ENCODE results near the gene TFDP2. TPM values are rescaled to one million over a fixed set of nuclear protein-coding genes. Genes with fewer than 3 reads are reported as not detected.

Gene TFDP2
- total and polyA plus RNA-seq, 2 of the 8 experiments (the other 6 are each of a cell fraction or from before 2014, with no cell fraction given) = 41.1 to 119 TPM

DNA sequence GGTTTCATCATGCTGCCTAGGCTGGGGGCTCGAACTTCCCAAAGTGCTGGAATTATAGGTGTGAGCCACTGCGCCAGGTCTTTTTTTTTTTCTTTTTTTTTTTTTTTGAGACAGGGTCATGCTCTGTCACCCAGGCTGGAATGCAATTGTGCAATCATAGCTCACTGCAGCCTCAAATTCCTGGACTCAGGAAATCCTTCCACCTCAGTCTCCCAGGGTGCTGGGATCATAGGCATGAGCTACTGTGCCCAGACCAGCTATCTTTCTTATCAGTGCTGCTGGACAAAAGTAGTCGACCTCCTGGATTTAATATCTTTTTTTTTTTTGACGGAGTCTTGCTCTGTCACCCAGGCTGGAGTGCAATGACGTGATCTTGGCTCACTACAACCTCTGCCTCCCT lies 60.8 kb downstream of the TFDP2 start (continued):
- TF ChIP-seq, protein P1, sequence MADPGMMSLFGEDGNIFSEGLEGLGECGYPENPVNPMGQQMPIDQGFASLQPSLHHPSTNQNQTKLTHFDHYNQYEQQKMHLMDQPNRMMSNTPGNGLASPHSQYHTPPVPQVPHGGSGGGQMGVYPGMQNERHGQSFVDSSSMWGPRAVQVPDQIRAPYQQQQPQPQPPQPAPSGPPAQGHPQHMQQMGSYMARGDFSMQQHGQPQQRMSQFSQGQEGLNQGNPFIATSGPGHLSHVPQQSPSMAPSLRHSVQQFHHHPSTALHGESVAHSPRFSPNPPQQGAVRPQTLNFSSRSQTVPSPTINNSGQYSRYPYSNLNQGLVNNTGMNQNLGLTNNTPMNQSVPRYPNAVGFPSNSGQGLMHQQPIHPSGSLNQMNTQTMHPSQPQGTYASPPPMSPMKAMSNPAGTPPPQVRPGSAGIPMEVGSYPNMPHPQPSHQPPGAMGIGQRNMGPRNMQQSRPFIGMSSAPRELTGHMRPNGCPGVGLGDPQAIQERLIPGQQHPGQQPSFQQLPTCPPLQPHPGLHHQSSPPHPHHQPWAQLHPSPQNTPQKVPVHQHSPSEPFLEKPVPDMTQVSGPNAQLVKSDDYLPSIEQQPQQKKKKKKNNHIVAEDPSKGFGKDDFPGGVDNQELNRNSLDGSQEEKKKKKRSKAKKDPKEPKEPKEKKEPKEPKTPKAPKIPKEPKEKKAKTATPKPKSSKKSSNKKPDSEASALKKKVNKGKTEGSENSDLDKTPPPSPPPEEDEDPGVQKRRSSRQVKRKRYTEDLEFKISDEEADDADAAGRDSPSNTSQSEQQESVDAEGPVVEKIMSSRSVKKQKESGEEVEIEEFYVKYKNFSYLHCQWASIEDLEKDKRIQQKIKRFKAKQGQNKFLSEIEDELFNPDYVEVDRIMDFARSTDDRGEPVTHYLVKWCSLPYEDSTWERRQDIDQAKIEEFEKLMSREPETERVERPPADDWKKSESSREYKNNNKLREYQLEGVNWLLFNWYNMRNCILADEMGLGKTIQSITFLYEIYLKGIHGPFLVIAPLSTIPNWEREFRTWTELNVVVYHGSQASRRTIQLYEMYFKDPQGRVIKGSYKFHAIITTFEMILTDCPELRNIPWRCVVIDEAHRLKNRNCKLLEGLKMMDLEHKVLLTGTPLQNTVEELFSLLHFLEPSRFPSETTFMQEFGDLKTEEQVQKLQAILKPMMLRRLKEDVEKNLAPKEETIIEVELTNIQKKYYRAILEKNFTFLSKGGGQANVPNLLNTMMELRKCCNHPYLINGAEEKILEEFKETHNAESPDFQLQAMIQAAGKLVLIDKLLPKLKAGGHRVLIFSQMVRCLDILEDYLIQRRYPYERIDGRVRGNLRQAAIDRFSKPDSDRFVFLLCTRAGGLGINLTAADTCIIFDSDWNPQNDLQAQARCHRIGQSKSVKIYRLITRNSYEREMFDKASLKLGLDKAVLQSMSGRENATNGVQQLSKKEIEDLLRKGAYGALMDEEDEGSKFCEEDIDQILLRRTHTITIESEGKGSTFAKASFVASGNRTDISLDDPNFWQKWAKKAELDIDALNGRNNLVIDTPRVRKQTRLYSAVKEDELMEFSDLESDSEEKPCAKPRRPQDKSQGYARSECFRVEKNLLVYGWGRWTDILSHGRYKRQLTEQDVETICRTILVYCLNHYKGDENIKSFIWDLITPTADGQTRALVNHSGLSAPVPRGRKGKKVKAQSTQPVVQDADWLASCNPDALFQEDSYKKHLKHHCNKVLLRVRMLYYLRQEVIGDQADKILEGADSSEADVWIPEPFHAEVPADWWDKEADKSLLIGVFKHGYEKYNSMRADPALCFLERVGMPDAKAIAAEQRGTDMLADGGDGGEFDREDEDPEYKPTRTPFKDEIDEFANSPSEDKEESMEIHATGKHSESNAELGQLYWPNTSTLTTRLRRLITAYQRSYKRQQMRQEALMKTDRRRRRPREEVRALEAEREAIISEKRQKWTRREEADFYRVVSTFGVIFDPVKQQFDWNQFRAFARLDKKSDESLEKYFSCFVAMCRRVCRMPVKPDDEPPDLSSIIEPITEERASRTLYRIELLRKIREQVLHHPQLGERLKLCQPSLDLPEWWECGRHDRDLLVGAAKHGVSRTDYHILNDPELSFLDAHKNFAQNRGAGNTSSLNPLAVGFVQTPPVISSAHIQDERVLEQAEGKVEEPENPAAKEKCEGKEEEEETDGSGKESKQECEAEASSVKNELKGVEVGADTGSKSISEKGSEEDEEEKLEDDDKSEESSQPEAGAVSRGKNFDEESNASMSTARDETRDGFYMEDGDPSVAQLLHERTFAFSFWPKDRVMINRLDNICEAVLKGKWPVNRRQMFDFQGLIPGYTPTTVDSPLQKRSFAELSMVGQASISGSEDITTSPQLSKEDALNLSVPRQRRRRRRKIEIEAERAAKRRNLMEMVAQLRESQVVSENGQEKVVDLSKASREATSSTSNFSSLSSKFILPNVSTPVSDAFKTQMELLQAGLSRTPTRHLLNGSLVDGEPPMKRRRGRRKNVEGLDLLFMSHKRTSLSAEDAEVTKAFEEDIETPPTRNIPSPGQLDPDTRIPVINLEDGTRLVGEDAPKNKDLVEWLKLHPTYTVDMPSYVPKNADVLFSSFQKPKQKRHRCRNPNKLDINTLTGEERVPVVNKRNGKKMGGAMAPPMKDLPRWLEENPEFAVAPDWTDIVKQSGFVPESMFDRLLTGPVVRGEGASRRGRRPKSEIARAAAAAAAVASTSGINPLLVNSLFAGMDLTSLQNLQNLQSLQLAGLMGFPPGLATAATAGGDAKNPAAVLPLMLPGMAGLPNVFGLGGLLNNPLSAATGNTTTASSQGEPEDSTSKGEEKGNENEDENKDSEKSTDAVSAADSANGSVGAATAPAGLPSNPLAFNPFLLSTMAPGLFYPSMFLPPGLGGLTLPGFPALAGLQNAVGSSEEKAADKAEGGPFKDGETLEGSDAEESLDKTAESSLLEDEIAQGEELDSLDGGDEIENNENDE (IDR thresholded peaks at IDR 0.05; ENCODE audit: insufficient replicate concordance, low read length) = no peak
- TF ChIP-seq CEBPB (IDR thresholded peaks at IDR 0.05; ENCODE audit: low read depth, low read length) = peak; percentile 84

Measured in H1 (cell line).